ENCODE results near the gene RNF224.

The RNF224 gene

GRCh38 chr9:137214620-137215019 is 12.7 kb upstream of the RNF224 start:
- H3K9me3 ChIP-seq (ENCODE audit: control insufficient read depth, low read length) = no peaks in the 10 kb centered on the region
- no peak overlapping the region for H2BK5ac ChIP-seq (ENCODE audit: low read depth, low read length, poor library complexity, severe bottlenecking)
- H3K4me3 ChIP-seq (ENCODE audit: insufficient read depth in 1 of 2, low read depth in 1 of 2, low read length in 2 of 2) = no peak overlapping the region
- no peak overlapping the region for H3K23ac ChIP-seq (ENCODE audit: low read length in 2 of 2)
- H2BK12ac ChIP-seq (ENCODE audit: low read length in 2 of 2) = no peak overlapping the region
- no peak overlapping the region for H3K27ac ChIP-seq (ENCODE audit: low read length, poor library complexity, severe bottlenecking)
- H3K79me1 ChIP-seq (replicated peaks; ENCODE audit: low read length, poor library complexity, severe bottlenecking) = peaks cover 3% of the 10 kb centered on the region
- no peak overlapping the region for H3K9ac ChIP-seq (ENCODE audit: low read length)
- H2AK5ac ChIP-seq (ENCODE audit: low read length, severe bottlenecking) = no peak overlapping the region
- peaks cover 33% of the 10 kb centered on the region for H3K4me1 ChIP-seq (ENCODE audit: control insufficient read depth, insufficient read depth, low read depth, low read length)
- no peak overlapping the region for H4K8ac ChIP-seq (ENCODE audit: low read length)
- no peak overlapping the region for H3K14ac ChIP-seq (ENCODE audit: low read length in 2 of 2)
- DNase-seq = no peak
- H3K4me2 ChIP-seq (ENCODE audit: low read length, poor library complexity, severe bottlenecking) = no peak overlapping the region
- H3K18ac ChIP-seq (ENCODE audit: low read depth in 1 of 2, low read length in 2 of 2) = no peak overlapping the region
- no peak overlapping the region for H4K91ac ChIP-seq (ENCODE audit: low read length)
- no peak overlapping the region for H2AFZ ChIP-seq (ENCODE audit: low read depth, low read length)
- no peak overlapping the region for H3K4ac ChIP-seq (ENCODE audit: low read depth in 1 of 2, low read length in 2 of 2)
- WGBS = 96% methylated on average over 19 of the region's 19 CpGs
- H3K36me3 ChIP-seq (ENCODE audit: control insufficient read depth in 1 of 2, insufficient read depth in 2 of 2, low read depth in 1 of 2, low read length in 2 of 2) = peaks cover 5 to 70% of the 10 kb centered on the region in 2 experiments
- no peak overlapping the region for H2BK15ac ChIP-seq (ENCODE audit: low read depth, poor library complexity, severe bottlenecking)
- no peak overlapping the region for H2BK120ac ChIP-seq (ENCODE audit: low read depth, low read length)
- no peaks in the 10 kb centered on the region for H3K27me3 ChIP-seq (ENCODE audit: control insufficient read depth in 1 of 2, insufficient read depth in 1 of 2, low read length in 2 of 2)

GRCh38 chr9:137215196-137215986 is 11.9 kb upstream of the RNF224 start:
- H2AFZ ChIP-seq (ENCODE audit: low read depth, low read length) = no peak overlapping the region
- H2BK12ac ChIP-seq (ENCODE audit: low read length in 2 of 2) = no peak overlapping the region
- H3K18ac ChIP-seq (ENCODE audit: low read depth in 1 of 2, low read length in 2 of 2) = no peak overlapping the region
- H3K23ac ChIP-seq (ENCODE audit: low read length in 2 of 2) = no peak overlapping the region
- no peak overlapping the region for H3K27ac ChIP-seq (ENCODE audit: low read length, poor library complexity, severe bottlenecking)
- peaks cover 3% of the 10 kb centered on the region for H3K79me1 ChIP-seq (replicated peaks; ENCODE audit: low read length, poor library complexity, severe bottlenecking)
- DNase-seq = no peak
- no peak overlapping the region for H3K9ac ChIP-seq (ENCODE audit: low read length)
- H3K14ac ChIP-seq (ENCODE audit: low read length in 2 of 2) = no peak overlapping the region
- peaks cover 5 to 69% of the 10 kb centered on the region in 2 experiments for H3K36me3 ChIP-seq (ENCODE audit: control insufficient read depth in 1 of 2, insufficient read depth in 2 of 2, low read depth in 1 of 2, low read length in 2 of 2)
- H2BK15ac ChIP-seq (ENCODE audit: low read depth, poor library complexity, severe bottlenecking) = no peak overlapping the region
- H2BK5ac ChIP-seq (ENCODE audit: low read depth, low read length, poor library complexity, severe bottlenecking) = no peak overlapping the region
- H3K27me3 ChIP-seq (ENCODE audit: control insufficient read depth in 1 of 2, insufficient read depth in 1 of 2, low read length in 2 of 2) = no peaks in the 10 kb centered on the region
- H4K8ac ChIP-seq (ENCODE audit: low read length) = no peak overlapping the region
- H3K4ac ChIP-seq (ENCODE audit: low read depth in 1 of 2, low read length in 2 of 2) = no peak overlapping the region
- H3K4me3 ChIP-seq (ENCODE audit: insufficient read depth in 1 of 2, low read depth in 1 of 2, low read length in 2 of 2) = no peak overlapping the region
- peaks cover 38% of the 10 kb centered on the region for H3K4me1 ChIP-seq (ENCODE audit: control insufficient read depth, insufficient read depth, low read depth, low read length)
- 97% methylated on average over 22 of the region's 22 CpGs for WGBS
- H2BK120ac ChIP-seq (ENCODE audit: low read depth, low read length) = no peak overlapping the region
- H3K9me3 ChIP-seq (ENCODE audit: control insufficient read depth, low read length) = no peaks in the 10 kb centered on the region
- H4K91ac ChIP-seq (ENCODE audit: low read length) = no peak overlapping the region
- no peak overlapping the region for H3K4me2 ChIP-seq (ENCODE audit: low read length, poor library complexity, severe bottlenecking)
- no peak overlapping the region for H2AK5ac ChIP-seq (ENCODE audit: low read length, severe bottlenecking)

GRCh38 chr9:137216188-137216965 is 10.9 kb upstream of the RNF224 start:
- no peak overlapping the region for H3K18ac ChIP-seq (ENCODE audit: low read depth in 1 of 2, low read length in 2 of 2)
- H2AFZ ChIP-seq (ENCODE audit: low read depth, low read length) = no peak overlapping the region
- peaks cover 45% of the 10 kb centered on the region for H3K4me1 ChIP-seq (ENCODE audit: control insufficient read depth, insufficient read depth, low read depth, low read length)
- peaks cover 5 to 62% of the 10 kb centered on the region in 2 experiments for H3K36me3 ChIP-seq (ENCODE audit: control insufficient read depth in 1 of 2, insufficient read depth in 2 of 2, low read depth in 1 of 2, low read length in 2 of 2)
- no peak overlapping the region for H3K23ac ChIP-seq (ENCODE audit: low read length in 2 of 2)
- H2BK15ac ChIP-seq (ENCODE audit: low read depth, poor library complexity, severe bottlenecking) = no peak overlapping the region
- no peak overlapping the region for H3K4ac ChIP-seq (ENCODE audit: low read depth in 1 of 2, low read length in 2 of 2)
- no peak overlapping the region for H3K27ac ChIP-seq (ENCODE audit: low read length, poor library complexity, severe bottlenecking)
- H3K4me2 ChIP-seq (ENCODE audit: low read length, poor library complexity, severe bottlenecking) = no peak overlapping the region
- H2AK5ac ChIP-seq (ENCODE audit: low read length, severe bottlenecking) = no peak overlapping the region
- no peak overlapping the region for H2BK120ac ChIP-seq (ENCODE audit: low read depth, low read length)
- no peak overlapping the region for H3K14ac ChIP-seq (ENCODE audit: low read length in 2 of 2)
- no peak overlapping the region for H4K91ac ChIP-seq (ENCODE audit: low read length)
- H2BK12ac ChIP-seq (ENCODE audit: low read length in 2 of 2) = no peak overlapping the region
- H3K4me3 ChIP-seq (ENCODE audit: insufficient read depth in 1 of 2, low read depth in 1 of 2, low read length in 2 of 2) = no peak overlapping the region
- peaks cover 3% of the 10 kb centered on the region for H3K79me1 ChIP-seq (replicated peaks; ENCODE audit: low read length, poor library complexity, severe bottlenecking)
- no peak overlapping the region for H4K8ac ChIP-seq (ENCODE audit: low read length)
- no peaks in the 10 kb centered on the region for H3K27me3 ChIP-seq (ENCODE audit: control insufficient read depth in 1 of 2, insufficient read depth in 1 of 2, low read length in 2 of 2)
- 98% methylated on average over 30 of the region's 30 CpGs for WGBS
- H3K9me3 ChIP-seq (ENCODE audit: control insufficient read depth, low read length) = no peaks in the 10 kb centered on the region
- H3K9ac ChIP-seq (ENCODE audit: low read length) = no peak overlapping the region
- H2BK5ac ChIP-seq (ENCODE audit: low read depth, low read length, poor library complexity, severe bottlenecking) = no peak overlapping the region
- no peak for DNase-seq
